G401 (cell line): ENCODE data around the gene LAMC2. TPM values are rescaled to one million over a fixed set of nuclear protein-coding genes. Genes with fewer than 3 reads are reported as not detected.

Source experiments
- DNase-seq: peaks from one replicate; pipeline ENCODE4 v3.0.0-alpha.2; 2015; ENCODE audit warnings: low spot score
- in situ Hi-C: cut with HindIII; loops from 2 replicates; pipeline ENCODE4 v1.10.0; 2016; ENCODE audit warnings: low sequenced_read_pairs, mixed read lengths
- total RNA-seq: library from RNA; depleted of rRNA; stranded (reverse); fragments of >200 nt; shearing (Covaris generic); gene quantifications from 2 replicates; pipeline ENCODE4 v1.2.3, GENCODE V29; 2014

LAMC2 gene
- total RNA-seq, 1 experiment from 2014 or later, result 0.61 TPM

DNA sequence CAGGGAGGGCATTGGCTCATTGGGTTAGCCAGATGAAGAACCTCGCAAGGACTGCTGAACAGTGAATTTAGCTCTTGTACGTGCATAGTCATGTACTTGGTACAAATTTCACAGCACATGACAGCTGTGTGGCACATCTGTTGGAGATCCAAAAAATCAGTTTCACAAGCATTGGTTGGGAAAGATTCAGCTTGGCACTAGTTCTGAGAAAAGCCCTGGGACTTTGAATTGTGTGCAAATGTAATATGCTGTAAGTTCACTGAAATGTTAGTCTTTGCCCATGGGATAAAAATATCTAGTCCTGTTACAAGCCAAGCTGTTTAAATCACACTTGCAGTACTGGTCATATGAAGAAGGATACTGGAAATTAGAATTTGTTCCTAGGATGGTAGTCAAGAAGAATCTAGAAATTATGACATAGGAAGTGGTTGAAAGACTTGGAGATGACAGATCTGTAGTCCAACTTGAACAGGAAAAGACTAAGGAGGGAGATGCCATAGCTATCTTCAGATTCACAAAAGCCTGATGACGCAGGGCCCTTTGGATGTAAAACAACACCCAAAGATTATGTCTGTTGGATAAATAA is 19.2 kb downstream of the LAMC2 start:
- no peak for DNase-seq
- in situ Hi-C loops, result no loop called here

DNA sequence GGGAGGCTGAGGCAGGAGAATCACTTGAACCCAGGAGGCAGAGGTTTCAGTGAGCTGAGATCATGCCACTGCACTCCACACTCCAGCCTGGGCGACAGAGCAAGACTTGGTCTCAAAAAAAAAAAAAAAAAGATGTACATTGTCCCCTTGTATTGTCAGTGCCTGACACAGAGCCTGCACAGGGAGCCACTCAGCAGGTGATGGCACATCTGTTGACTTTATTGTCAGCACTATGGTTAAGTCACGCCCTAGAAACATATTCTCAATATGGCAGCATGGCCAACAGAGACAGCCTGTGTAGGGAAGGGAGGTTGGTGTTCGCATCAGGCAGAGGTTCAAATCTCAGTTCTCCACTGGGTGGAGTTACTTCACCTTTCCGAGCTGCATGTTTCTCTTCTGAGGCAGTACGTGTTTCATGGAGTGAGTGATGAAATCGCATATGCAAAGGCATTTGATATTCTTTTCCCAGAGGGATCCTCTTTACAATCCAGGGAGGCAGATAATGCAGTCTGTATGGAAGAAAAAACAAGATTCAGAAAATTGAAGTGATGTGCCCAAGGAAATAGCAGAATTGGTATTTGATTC is 20.6 kb downstream of the LAMC2 start:
- DNase-seq, result no peak
- in situ Hi-C loops, result no loop called here

DNA sequence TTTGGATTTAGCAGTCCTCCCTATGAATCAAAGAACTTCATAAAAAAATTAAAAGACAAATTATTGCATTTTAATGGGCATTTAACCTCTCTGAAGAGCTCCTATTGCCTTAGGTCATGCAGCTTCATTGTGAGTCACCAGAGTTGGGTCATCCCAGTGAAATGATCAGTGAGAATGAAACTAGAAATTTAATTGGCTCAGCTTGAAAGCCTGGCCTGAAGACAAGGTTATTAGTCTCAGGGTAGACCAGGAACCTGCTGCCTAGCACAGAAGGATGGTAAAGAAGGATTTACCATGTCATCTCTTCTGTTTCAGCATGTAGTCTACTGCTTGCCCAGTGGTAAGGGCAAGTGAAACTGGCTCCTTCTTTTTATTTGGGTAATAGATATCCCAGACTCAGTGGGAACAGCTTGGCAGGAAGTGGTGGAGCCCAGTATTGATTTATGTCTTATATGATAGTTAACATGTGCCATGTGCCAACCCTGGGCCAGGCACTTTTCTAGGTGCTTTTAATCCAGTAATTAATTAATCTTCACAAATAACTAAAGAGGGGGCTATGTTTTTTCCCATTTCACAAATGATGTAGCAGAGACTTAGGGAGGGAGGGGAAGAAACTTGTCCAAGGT is 23.6 kb downstream of the LAMC2 start:
- DNase-seq, result no peak
- in situ Hi-C loops, result no loop called here

DNA sequence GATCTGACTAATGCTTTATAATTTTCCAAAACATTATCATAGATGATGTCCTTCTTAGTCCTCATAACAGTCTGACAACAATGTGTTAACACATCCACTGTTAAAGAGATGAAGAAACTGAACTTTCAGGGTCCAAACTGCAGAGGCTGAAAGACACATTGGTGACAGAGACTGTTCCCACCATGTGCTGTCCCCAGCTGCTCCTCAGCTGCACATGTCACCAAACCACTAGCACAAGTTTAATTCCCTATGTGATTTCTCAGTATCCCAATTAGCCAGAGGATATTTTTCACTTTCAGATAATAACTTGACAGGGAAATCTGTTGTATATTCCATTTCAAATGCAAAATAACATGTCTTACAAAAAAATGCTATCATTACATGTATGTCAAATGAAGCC is 24.6 kb downstream of the LAMC2 start:
- in situ Hi-C loops, result no loop called here
- no peak for DNase-seq

DNA sequence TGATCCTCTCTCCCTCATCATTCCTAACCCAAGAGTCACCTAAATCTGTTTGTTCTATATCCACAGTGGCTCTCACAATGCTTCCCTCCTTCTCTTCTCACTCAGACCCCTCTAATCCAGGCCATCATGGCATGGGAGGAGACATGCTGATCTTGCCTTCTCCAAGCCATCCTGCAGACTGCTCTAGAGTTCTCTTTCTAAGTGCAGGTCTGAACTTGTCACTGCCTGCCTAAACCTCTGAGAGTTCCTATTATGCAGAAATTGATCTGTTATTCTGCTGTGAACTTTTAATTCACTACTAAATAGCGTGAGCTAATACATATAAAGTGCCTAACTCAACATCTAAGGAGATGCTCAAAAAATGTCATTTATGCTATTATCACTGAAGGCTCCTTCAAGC is 26.8 kb downstream of the LAMC2 start:
- in situ Hi-C loops, result no loop called here
- no peak for DNase-seq

DNA sequence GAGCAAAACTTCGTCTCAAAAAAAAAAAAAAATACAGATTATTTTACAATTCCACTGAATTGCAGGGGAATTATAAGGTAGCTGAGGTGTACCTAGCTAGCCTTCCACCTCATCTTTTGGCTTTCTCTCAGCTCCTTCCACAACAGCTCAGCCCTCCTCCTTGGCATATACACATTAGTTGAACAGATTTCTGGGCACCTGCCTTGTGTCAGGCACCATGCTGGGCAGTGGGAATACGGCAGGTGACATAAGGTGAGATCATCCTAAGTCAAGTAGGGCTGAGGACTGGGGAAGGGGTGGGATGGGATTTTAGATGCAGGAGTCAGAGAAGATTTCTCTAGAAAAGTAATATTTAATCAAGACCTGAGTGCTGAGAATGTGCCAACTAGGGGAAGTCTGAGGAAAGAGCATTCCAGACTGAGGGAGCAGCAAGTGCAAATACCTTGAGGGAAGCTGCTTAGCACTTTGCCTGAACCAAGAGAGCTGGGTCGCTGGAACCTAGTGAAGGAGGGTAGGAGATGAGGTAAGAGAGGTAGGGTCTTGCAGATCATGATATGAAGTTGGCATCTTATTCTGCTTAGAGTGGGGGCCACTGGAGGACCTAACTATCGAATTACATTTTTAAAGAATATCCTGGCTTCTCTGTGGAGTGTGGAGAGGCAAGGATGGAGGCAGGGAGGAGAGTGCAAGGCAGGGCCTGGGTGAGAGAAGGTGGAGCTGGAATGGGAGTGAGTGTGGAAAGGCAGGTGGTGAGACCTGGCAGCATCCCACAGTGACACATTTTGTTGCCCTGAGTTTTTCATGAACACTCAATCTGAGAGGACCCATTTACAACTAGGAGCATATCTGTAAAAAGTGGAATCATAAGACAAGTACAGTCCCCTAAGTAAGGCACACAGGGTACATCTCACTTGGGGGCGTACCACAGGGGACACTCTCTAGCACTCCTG is 28.2 kb downstream of the LAMC2 start:
- peak; percentile 93 for DNase-seq
- in situ Hi-C loops, result no loop called here

DNA sequence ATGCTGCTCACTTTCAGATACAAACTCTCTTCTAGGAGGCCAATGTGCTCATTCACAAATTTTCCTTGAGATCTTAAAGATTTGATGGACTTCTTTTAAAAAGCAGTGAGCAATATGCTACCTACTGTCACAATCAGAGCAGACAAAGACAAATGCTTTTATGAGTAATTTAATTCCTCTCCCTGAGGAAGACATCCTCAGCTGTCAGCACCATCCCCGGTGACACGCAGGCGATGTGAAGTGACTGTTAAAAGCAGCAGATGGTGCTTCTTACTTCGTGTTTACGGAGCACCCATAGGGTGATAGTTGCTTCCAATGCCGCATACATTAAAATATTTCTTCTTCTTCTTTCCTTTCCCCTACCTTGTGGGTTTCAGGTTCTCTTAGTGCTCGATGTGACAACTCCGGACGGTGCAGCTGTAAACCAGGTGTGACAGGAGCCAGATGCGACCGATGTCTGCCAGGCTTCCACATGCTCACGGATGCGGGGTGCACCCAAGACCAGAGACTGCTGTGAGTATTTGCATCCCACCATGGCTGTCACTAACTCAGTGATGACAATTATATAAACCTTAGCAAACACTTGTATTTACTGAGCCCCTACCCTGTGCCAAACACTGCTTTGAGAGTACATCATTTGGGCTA is 29.1 kb downstream of the LAMC2 start:
- peak; percentile 56 for DNase-seq
- in situ Hi-C loops, result no loop called here

DNA sequence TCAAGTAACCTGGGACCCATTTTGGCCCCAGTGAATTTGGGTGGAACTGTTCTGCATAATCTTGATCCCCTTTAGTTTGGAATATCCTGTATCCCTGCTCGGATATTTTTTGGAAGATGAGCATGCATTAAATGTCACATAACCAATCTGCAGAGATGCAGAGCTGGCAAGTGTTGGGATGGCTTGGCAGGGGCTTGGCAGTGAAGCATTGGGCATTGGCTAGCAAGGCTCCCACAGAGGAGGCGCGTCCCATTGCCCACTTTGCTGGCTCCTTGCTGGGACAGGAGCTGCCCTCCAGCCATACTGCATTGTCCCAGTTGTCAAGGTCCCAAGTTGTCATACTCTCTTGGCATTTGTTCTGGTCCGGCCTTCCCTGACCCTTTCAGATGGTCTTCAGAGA is 29.9 kb downstream of the LAMC2 start:
- in situ Hi-C loops, result no loop called here

DNA sequence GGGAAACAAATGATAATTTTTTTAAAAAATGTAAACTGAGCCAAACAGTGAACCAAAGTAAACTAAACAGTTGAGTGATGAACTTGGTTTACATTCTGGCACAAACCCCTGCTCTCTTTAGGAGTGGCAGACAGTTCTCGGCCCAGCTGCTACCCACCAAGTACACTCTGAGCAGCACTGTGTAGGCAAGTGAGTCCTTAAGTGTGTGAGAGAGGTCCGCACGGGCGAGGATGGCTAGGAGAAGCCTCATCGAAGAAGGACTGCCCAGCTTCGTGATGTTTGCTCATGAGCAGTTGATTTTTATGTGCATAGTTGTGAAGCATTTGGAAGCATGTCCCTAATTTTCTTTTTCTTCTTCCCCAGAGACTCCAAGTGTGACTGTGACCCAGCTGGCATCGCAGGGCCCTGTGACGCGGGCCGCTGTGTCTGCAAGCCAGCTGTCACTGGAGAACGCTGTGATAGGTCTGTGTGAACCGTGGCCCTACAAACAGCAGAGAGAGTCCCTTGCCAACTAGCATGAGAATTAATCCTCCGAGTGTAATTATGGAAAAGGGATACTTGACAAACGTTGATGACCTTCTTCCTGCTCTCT is 32.1 kb downstream of the LAMC2 start:
- peak; percentile 59 for DNase-seq
- in situ Hi-C loops, result no loop called here

More for the DNA sequence above, 29.9 kb downstream of the LAMC2 start:
- DNase-seq, result peak; percentile 86

DNA sequence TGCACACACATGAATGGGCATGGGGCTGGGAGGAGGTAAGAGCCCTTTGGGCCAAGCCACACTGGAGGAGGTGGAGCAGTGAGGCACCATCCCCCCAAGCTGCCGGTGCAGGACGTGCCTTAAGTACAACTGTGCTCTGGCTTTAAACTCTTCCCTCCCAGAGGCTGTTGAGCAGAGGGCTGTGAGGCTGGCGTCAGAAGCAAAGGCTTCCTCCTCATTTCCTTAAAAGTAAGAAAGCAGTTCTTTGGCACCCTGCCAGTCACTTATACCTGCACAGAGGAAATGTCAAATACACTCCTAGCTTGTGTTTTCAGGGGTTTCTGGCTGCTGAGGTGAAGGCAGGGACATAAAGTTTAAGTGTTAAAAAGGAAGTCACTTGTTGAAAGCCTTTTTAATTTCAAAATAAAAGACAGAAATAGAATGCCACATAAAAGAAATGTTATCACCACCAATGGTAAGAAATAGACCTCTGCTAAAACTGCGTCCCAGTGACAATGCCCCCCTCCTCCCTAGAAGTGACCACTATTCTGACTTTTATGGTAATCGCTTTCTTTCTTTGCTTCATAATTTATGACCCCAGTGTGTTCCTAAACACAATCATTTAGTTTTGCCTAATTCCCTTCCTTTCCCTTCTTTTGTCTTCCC is 33.0 kb downstream of the LAMC2 start:
- in situ Hi-C loops, result no loop called here
- DNase-seq, result peak; percentile 40

DNA sequence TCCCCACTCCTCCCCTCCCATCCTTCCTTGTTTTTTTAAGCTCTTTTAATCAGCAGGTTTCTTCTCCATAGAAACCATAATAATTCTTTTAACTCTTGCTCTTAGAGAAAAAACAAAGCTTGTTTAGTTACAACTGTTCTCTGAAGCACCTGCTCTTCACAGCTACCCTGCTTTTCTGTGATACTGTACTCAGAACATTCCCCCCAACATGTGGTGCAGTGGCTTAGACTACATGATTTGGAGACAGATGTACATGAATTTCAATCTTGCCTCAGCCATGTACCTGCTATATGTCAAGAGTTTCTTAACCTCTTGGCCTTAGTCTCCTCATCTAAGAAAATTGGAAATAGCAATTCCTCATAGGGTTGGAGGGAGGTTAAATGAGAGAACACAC is 33.5 kb downstream of the LAMC2 start:
- in situ Hi-C loops, result no loop called here
- no peak for DNase-seq

DNA sequence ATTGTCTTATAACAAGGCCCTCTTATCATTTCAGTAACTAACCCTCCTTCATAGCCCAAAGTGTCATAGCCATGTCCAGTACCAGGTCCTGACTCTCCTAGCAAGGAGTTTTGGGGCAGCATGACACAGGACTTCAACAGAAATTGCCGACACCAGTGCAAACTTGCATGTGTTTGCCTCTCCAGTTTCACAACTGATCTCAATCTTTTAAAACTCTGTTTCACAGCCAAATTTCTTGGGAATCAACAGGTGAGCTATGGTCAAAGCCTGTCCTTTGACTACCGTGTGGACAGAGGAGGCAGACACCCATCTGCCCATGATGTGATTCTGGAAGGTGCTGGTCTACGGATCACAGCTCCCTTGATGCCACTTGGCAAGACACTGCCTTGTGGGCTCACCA is 36.8 kb downstream of the LAMC2 start:
- in situ Hi-C loops, result no loop called here
- no peak for DNase-seq

DNA sequence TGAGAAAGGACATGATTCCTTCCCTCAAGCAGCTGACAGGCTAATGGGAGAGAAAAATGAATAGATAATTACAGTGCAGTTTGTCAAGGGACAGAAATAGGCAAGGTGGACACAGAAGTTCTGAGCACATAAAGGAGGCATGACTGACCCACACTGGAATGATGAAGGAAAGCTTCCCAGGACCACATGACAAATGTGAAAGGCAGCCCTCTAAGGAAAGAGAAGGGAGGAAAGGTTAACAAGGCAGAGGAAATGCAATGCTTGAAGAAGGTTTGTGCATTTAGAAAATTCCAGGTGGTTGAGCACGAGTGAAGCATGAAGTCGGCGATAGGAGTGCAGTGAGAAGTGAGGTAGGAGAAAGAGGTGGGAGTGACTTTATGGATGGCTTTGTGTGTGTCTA is 37.4 kb downstream of the LAMC2 start:
- in situ Hi-C loops, result no loop called here
- DNase-seq, result no peak

DNA sequence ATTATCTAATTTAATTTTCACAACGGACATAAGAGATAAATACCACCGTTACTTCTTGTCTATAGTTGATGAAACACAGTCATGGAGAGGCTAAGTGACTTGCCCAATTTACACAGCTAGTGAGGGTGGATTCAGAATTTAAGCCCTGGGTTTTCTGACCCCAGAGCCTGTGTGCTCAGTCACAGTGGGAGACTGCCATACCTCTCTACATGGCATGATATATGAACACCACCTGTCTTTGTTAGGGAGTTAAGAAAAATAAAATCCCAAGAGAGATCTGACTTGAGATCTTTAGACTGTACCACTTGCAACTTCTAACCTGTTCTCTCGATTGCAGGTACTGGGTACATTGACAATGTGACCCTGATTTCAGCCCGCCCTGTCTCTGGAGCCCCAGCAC is 40.3 kb downstream of the LAMC2 start:
- in situ Hi-C loops, result no loop called here
- no peak for DNase-seq

DNA sequence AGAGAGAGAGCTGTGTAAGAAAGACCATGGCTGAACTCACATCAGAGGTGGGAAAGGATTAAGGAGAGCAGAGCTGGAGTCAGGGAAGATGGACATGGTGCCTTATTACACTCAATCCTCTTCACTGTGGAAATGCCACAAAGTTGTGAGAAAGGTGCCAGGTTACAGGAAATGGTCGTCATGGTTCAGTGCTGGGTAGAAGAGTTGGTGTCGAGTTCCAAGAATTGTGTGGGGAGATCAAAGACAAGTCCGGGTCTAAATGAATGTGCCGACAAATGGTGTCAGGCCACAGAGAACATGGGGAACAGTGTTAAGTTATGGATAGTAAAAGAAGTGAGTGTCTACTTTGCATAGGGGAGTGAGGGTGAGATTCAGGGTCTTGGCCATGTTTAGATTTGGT is 40.9 kb downstream of the LAMC2 start:
- in situ Hi-C loops, result no loop called here

DNA sequence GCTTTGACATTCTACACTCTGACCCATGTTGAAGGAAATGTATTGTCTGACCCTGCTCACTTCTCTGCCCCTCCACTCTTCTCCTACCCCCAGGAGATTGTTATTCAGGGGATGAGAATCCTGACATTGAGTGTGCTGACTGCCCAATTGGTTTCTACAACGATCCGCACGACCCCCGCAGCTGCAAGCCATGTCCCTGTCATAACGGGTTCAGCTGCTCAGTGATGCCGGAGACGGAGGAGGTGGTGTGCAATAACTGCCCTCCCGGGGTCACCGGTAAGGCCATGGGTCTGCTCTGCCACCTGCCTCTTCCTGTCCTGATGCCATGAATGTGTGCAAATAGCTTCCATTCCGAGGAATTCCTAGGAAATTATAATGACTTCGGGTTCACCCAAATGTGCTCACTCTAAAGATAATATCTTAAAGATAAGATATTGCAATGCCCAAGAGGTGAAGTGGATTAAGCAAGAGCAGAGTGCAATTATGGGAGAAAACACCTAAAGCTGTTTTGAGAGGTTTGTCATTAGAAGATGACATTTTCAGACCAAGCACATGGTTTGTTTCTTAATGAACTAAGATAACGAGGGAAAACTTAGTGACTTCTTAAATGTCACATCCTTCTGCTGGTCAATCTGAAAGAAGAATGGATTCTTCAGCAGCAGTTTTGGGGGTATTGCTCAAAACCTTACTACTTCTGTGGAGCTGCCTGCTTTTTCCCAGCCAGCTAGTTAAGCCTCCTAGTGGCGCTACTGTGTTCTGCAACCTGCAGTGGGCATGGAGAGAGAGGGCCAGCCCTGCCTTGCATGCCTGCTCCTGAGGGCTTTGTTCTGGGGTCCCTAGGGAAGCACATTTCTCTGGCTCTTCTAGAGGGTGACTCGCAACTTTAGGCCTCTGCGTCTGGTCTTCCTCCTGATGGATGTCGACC is 41.6 kb downstream of the LAMC2 start:
- in situ Hi-C loops, result no loop called here
- DNase-seq, result peak; percentile 41

More for the DNA sequence above, 40.9 kb downstream of the LAMC2 start:
- DNase-seq, result no peak

DNA sequence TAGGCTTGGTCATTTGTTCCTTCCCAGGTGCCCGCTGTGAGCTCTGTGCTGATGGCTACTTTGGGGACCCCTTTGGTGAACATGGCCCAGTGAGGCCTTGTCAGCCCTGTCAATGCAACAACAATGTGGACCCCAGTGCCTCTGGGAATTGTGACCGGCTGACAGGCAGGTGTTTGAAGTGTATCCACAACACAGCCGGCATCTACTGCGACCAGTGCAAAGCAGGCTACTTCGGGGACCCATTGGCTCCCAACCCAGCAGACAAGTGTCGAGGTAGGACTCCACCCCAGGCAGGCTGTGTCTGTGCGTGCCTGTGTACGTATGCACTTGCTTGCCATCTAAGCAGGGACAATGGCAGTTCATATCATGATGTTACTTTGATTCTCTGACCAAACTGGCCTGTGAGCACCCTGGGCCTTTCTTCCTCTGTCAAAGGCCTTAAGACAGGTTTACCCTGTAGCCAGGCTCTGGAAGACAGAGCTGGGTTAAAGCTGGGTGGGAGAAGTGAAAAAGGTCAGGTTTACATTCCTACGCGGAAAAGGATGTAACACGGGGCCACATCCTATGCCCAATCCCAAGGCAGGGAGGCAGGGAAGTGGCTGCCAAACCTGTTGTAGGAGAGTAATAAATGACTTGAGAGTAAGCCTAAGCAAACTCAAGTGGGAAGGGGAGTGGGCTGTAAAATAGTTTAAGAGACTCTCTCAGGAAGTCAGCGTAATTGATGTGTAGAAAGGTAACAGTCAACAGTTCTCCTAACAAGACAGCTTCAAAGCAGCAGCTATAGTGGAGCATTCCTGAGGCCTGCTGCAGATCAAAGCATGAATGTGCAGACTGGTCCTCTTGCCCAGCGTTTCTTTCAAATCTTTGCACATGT is 42.5 kb downstream of the LAMC2 start:
- no peak for DNase-seq
- in situ Hi-C loops, result no loop called here
